ENCODE results near the gene PTPN3.

PTPN3 gene

DNA sequence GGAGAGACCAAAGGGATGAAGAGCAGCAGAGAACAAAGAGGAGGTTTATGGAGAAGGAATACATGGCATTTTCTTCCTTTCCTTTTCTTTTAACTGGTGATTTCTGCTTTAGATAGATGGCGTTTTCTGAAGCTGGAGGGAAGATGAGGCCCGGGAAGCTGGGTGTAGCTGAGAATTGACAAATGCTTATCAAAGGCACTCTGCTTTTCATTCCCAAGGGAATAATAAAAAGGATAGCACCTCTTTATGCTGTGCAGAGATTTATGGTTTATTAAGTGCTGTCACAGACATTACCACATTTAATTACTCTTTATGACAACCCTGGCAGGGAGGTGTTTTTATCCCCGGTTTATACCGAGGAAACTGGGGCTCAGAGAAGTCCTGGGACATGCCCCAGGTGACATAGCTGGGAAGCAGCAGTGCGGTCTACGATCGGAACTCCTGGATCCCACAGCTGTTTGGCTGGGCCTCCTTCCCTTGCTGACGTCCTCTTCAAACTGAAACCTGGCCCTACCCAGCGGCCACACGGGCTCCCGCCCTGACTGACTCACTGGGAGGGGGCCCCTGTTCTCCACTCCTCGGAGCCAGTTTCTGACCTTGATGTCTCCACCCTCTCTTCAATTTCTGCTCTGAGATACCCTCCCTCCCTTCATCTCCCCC is 169.0 kb downstream of the PTPN3 start:
- Histone ChIP-seq H3K4me3 (peak overlapping the region in 1 of 7 experiments; percentile 12), H3K27ac (peak overlapping the region in 15 of 21 experiments; percentile 29 to 84 (median 67))
